Stimulated activated CD8-positive, alpha-beta memory T cell treated with anti-CD3 and anti-CD28 coated beads, Interleukin-4, amount 100 ng/mL, for 48 hours (primary cell): ENCODE results near the gene TK1.
"Not testable (repeated sequence)": the region's sequence is repeated elsewhere in the genome, so short reads cannot be mapped to it uniquely, and the experiment has no call there.

Source experiments
- DNase-seq: peaks from one replicate; pipeline ENCODE4 v3.0.0-alpha.2; 2020

The TK1 gene

DNA sequence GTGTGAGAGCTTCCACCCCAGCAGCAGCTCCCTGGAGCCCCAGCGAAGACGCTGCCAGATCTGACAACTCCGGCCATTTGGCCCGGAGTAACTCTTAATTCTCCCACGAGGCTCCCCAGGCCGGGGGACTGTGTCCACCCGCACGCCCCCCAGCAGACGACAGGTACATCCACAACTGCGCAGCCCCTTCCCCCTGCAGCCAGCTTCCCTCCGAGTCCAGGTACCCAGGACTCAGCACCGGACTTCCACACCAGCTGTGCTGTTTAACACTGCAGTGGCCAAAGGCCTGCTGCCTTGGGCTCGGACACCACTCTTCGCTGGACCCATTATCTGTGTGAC, 11.2 kb downstream of the TK1 start:
- DNase-seq, result no peak

DNA sequence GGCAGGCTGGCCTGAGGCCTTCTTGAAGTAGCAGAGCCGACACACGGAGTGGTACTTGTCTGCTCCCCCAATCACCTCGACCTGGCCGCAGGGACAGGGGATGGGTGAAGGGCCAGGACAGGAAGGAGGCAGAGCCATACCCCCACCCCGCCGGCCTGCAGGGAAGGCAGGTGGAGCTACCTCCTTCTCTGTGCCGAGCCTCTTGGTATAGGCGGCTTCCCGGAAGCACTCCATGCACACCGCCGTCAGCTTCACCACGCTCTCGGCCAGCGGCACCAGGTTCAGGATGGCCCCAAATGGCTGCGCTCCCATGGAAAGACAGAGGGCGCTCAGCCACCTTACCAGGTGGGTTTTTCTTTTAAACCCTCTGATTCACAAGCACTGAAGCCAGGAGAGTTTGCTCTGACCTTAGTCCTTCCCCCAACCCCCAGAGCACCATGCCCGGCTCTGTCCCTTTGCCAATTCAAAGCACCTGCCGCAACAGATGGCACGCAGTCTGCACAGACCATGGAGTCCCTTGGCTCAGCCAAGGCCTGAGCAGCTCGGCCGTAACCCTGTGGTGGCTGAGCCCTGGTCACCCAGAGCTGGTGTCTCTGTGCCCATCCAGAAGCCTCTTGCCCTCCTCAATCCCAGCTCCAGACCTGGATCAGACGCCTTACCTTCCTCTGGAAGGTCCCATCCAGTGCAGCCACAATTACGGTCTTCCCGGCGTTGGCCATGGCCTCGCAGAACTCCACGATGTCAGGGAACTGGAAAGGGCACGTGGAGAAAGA, 11.8 kb downstream of the TK1 start:
- no peak for DNase-seq

- no peak for DNase-seq
These were observed 12.4 kb downstream of the TK1 start for GRCh38 chr17:78174346-78174869.

- no peak for DNase-seq
These were observed 13.6 kb downstream of the TK1 start for GRCh38 chr17:78173097-78173715.

GRCh38 chr17:78172249-78173051, 14.4 kb downstream of the TK1 start:
- DNase-seq, result no peak

DNA sequence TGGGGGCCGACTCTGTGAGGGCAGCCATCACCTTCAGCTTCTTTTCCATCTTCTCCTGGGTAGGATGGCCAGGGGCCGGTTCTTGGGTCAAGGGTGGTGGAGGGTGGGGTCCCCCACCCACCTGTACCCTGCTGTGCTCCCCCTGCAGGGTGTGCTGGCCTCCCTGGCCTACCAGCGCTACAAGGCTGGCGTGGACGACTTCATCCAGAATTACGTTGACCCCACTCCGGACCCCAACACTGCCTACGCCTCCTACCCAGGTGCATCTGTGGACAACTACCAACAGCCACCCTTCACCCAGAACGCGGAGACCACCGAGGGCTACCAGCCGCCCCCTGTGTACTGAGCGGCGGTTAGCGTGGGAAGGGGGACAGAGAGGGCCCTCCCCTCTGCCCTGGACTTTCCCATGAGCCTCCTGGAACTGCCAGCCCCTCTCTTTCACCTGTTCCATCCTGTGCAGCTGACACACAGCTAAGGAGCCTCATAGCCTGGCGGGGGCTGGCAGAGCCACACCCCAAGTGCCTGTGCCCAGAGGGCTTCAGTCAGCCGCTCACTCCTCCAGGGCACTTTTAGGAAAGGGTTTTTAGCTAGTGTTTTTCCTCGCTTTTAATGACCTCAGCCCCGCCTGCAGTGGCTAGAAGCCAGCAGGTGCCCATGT, 15.1 kb downstream of the TK1 start:
- DNase-seq, result not testable (repeated sequence)

DNA sequence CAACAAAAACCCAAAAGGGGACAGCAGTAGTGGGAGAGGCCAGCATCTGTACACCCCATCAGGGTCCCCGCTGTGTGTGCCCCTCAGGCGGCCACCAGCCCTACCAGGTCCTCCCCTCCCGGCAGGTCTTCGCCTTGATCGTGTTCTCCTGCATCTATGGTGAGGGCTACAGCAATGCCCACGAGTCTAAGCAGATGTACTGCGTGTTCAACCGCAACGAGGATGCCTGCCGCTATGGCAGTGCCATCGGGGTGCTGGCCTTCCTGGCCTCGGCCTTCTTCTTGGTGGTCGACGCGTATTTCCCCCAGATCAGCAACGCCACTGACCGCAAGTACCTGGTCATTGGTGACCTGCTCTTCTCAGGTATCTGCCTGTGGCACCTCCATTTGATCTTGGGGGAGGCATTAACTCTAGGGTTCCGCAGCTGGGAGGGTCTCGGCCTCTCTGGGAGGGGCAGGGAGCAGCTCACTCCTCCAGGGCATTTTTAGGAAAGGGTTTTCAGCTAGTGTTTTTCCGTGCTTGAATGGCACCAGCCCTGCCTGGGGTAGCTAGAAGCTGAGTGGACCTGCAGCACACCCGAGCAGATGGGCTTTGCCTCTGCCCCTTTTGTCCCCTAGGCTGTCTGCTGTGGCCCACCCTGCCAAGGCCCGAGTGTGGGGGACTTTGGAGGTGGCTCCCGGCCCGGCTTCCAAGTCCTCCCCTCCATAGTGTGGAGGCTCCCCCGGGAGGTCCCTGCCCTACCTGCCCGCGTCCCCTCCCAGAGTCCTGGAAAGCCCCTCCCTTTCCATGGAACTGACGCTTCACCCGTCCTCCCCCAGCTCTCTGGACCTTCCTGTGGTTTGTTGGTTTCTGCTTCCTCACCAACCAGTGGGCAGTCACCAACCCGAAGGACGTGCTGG, 15.9 kb downstream of the TK1 start:
- DNase-seq, result peak; percentile 41

- DNase-seq, result peak; percentile 67
These were observed 17.7 kb downstream of the TK1 start for GRCh38 chr17:78168903-78169793.

GRCh38 chr17:78168242-78168902, 18.5 kb downstream of the TK1 start, which contains the start of gene SYNGR2:
SYNGR2 (plus strand) TSS chr17:78168581; CDS start chr17:78168617, 36 bp downstream.
- DNase-seq, result peak; percentile 91

- no peak for DNase-seq
These were observed 20.4 kb downstream of the TK1 start for GRCh38 chr17:78166416-78166815.

- DNase-seq, result no peak
These were observed 21.9 kb downstream of the TK1 start for GRCh38 chr17:78164748-78165607.

DNA sequence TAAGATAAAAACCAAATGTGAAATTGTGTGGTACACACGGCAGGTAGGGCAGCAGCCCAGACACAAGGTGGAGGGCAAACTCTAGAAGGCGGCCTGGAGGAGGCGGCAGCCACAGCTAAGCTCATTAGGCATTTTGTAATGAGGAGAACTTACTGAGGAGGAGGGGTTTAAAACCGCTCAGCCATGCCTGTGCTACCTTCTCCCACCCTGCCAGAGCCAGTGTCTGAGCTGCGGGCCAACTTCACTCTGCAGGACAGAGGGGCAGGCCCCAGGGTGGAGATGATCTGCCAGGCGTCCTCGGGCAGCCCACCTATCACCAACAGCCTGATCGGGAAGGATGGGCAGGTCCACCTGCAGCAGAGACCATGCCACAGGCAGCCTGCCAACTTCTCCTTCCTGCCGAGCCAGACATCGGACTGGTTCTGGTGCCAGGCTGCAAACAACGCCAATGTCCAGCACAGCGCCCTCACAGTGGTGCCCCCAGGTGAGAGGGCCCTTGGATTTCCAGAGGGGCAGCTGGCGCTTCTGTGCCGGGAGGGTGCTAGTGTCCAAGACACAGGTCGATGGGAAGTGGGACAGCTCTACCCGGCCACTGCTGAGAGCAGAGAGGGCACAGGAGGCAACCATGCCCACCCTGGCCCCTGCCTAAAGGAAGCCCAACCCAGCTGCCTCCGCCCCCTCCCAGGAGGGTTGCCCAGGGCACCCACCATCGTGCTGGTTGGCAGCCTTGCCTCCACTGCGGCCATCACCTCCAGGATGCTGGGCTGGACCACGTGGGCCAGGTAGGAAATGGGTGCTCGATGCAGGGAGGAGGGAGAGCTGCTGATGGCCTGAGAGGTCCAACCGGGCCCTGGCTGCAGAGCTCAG, 22.7 kb downstream of the TK1 start:
- no peak for DNase-seq

DNA sequence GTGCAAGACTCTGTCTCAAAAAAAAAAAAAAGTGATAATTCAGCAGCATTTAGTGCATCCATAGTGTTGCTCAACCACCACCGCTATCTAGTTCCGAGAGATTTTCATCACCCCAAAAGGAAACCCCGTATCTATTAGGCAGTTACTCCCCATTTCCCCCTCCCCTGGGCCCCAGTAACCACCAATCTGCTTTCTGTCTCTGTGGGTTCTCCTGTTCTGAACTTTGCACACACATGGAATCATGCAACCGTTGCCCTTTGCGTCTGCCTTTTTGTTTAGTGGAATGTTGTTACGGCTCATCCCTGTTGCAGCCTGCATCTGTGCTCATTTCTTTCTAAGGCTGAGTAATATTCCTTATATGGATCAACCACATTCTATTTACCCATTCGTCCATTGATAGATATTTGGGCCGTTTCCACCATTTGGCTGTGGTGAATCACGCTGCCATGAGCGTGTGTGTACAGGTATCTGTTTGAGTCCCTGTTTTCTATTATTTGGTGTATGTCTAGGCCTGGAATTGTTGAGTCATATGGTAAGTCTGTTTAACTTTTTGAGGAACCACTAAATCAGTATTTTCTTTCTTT, 27.2 kb downstream of the TK1 start:
- no peak for DNase-seq

DNA sequence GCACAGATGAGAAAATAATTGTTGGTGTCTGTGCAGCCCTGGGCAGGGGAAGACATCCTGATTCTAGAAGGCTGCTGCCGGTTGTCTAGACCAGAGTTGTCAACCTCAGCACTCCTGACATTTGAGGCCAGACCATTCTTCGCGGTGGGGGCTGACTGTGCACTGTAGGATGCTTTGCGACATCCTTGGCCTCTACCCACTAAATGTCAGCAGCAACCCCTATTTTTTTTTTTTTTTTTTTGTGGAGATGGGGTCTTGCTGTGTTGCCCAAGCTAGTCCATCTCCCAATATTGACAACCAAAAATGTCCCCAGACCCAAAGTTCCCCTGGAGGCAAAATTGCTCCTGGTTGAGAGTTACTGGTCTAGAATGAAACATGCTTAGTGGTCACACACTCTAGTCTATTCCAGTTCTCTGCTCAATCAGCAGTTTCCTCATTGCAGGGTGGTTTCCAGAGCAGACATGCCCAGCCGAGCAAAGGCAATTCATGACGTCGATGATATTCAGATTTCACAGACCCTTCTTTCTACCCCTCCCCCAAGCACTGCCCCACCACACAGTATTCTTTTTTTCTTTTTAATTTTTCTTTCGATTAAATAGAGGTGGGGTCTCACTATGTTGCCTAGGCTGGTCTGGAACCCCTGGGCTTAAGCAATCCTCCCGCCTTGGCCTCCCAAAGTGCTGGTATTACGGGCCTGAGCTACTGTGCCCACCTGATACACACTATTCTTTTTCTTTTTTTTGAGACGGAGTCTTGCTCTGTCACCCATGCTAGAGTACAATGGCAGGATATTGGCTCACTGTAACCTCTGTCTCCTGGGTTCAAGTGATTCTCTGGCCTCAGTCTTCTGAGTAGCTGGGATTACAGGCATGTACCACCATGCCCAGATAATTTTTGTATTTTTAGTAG, 31.7 kb downstream of the TK1 start:
- no peak for DNase-seq

- DNase-seq, result no peak
These were observed 35.3 kb downstream of the TK1 start for GRCh38 chr17:78151514-78152008.

- no peak for DNase-seq
These were observed 38.4 kb downstream of the TK1 start for GRCh38 chr17:78148286-78149016.
